22Rv1 (cell line): Measurements from ENCODE around the gene OR4K17.

Source experiments
- CTCF ChIP-seq: fragments of 450-650 bp; IDR thresholded peaks from 2 replicates; pipeline ENCODE4 v1.5.1; 2017; ENCODE audit warnings: mild to moderate bottlenecking
- ZFX ChIP-seq: fragments of 450-650 bp; IDR thresholded peaks from 2 replicates; pipeline ENCODE4 v1.6.1; 2017; ENCODE audit warnings: antibody characterized with exemption, borderline replicate concordance

- TF ChIP-seq CTCF, result no peak
- TF ChIP-seq ZFX, result no peak
Measured at GRCh38 chr14:20093442-20093841, 17.1 kb upstream of the OR4K17 start.
